GM19238 (cell line): Measurements from ENCODE around the gene EFCAB5.
"Not testable (repeated sequence)": the region's sequence is repeated elsewhere in the genome, so short reads cannot be mapped to it uniquely, and the experiment has no call there.

Source experiments
- DNase-seq: peaks from one replicate; pipeline ENCODE4 v3.0.0; 2011; ENCODE audit warnings: low spot score; ENCODE audit not compliant: insufficient read length

The EFCAB5 gene

GRCh38 chr17:29935909-29936308, 5.5 kb upstream of the EFCAB5 start:
- DNase-seq, result not testable (repeated sequence)

- DNase-seq, result no peak
Observed at GRCh38 chr17:29936724-29937123, 4.7 kb upstream of the EFCAB5 start.

GRCh38 chr17:29945281-29945680, 3.8 kb downstream of the EFCAB5 start:
- no peak for DNase-seq

- no peak for DNase-seq
Observed at GRCh38 chr17:29948448-29949215, 7.2 kb downstream of the EFCAB5 start.

GRCh38 chr17:29949696-29950095, 8.3 kb downstream of the EFCAB5 start:
- no peak for DNase-seq

- no peak for DNase-seq
Observed at GRCh38 chr17:29954405-29954804, 13.0 kb downstream of the EFCAB5 start.

GRCh38 chr17:29956225-29956624, 14.8 kb downstream of the EFCAB5 start:
- no peak for DNase-seq

- not testable (repeated sequence) for DNase-seq
Observed at GRCh38 chr17:29957488-29957887, 16.1 kb downstream of the EFCAB5 start.

GRCh38 chr17:29958947-29959657, 17.7 kb downstream of the EFCAB5 start:
- no peak for DNase-seq

GRCh38 chr17:29959658-29960337, 18.4 kb downstream of the EFCAB5 start:
- no peak for DNase-seq

- no peak for DNase-seq
Observed at GRCh38 chr17:29962656-29963055, 21.2 kb downstream of the EFCAB5 start.

- no peak for DNase-seq
Observed at GRCh38 chr17:29968271-29968670, 26.8 kb downstream of the EFCAB5 start.

- no peak for DNase-seq
Observed at GRCh38 chr17:29972277-29972676, 30.8 kb downstream of the EFCAB5 start.

GRCh38 chr17:29973005-29973404, 31.6 kb downstream of the EFCAB5 start:
- DNase-seq, result no peak

GRCh38 chr17:29977836-29978235, 36.4 kb downstream of the EFCAB5 start:
- DNase-seq, result no peak

- DNase-seq, result no peak
Observed at GRCh38 chr17:29980261-29980660, 38.8 kb downstream of the EFCAB5 start.

GRCh38 chr17:29982991-29983653, 41.7 kb downstream of the EFCAB5 start:
- no peak for DNase-seq

GRCh38 chr17:29996458-29996857, 55.0 kb downstream of the EFCAB5 start:
- no peak for DNase-seq

- DNase-seq, result no peak
Observed at GRCh38 chr17:30000001-30000754, 58.7 kb downstream of the EFCAB5 start.

- DNase-seq, result no peak
Observed at GRCh38 chr17:30000755-30001257, 59.4 kb downstream of the EFCAB5 start.

GRCh38 chr17:30002088-30002487, 60.7 kb downstream of the EFCAB5 start:
- DNase-seq, result no peak
